ENCODE measurements around the gene SEPTIN1.
"Not testable (repeated sequence)": the region's sequence is repeated elsewhere in the genome, so short reads cannot be mapped to it uniquely, and the experiment has no call there.

SEPTIN1 gene

DNA sequence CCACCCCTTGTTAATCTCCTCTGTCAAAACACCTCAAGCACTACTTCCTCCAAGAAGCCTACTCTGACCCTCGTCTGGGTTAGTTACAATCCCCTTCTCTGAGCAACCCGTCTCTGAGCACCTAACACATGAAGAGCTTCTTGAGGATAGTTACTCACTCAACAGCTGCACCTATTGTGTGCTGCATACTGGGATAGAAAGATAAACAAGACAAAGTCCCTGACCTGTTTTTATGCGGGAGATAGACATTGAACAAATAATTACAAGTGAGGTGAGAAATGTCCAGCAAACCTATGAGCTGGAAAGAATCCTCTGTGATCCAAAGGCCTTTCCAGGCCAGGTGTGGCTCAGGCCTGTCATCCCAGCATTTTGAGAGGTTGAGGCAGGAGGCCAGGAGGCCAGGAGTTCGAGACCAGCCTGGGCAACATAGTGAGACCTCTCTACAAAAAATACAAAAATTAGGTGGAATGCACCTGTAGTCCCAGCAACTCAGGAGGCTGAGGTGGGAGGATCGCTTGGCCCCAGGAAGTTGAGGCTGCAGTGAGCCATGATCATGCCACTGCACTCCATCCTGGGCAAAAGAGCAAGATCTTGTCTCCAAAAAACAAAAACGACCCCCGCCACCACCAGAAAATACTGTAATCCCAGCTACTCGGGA is 19.5 kb upstream of the SEPTIN1 start:
- no peak for DNase-seq (ENCODE audit: low spot score)

GRCh38 chr16:30399435-30400186 is 17.2 kb upstream of the SEPTIN1 start:
- no peak for DNase-seq (ENCODE audit: low spot score)

GRCh38 chr16:30398661-30399434 is 16.5 kb upstream of the SEPTIN1 start:
- DNase-seq (ENCODE audit: low spot score) = no peak

GRCh38 chr16:30397776-30398660 is 15.7 kb upstream of the SEPTIN1 start:
- DNase-seq (ENCODE audit: low spot score) = no peak

- DNase-seq (ENCODE audit: low spot score) = no peak
Measured at GRCh38 chr16:30397056-30397455, 14.7 kb upstream of the SEPTIN1 start.

DNA sequence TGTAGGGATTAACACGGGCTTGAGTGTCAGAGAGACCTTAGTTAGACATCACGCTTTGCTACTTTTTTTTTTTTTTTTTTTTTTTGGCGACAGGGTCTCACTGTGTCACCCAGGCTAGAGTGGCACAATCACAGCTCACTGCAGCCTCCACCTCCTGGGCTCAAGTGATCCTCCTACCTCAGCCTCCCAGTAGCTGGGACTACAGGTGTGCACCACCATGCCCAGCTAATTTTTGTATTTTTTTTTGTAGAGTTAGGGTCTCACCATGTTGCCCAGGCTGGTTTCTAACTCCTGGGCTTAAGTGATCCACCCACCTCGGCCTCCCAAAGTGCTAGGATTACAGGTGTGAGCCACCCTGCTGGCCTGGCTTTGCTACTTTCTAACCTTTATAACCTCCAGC is 14.3 kb upstream of the SEPTIN1 start:
- not testable (repeated sequence) for DNase-seq (ENCODE audit: low spot score)

- no peak for DNase-seq (ENCODE audit: low spot score)
Measured at GRCh38 chr16:30395992-30396585, 13.7 kb upstream of the SEPTIN1 start.

GRCh38 chr16:30395155-30395991 is 13.0 kb upstream of the SEPTIN1 start, which contains the start of gene ZNF48:
Gene ZNF48 (plus strand): TSS chr16:30395420. CDS start chr16:30395795, 375 bp downstream.
- peak; percentile 62 for DNase-seq (ENCODE audit: low spot score)

GRCh38 chr16:30394592-30395154 is 12.3 kb upstream of the SEPTIN1 start:
- no peak for DNase-seq (ENCODE audit: low spot score)

DNA sequence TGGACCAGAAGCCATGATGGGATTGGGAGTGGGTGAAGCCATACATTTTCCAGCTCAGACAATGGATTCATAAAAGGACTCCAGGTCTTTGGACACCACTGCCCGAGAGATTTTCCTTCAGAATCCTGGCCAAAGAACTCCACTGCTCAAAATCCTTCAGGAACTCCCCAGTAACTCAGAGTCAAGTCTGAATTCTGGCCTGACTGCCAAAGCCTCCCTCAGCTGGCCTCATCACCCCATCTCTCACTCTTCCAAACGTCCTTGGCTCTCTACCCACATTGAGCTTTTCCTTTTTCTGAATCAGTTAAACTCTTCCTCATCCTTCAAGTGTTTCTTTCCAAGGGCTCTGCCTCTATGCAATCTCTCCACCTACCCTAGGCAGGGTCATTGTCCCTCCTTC is 1.2 kb upstream of the SEPTIN1 start:
- no peak for DNase-seq (ENCODE audit: low spot score)

- DNase-seq (ENCODE audit: low spot score) = no peak
Measured at GRCh38 chr16:30381291-30382041, 895 bp downstream of the SEPTIN1 start.

- DNase-seq (ENCODE audit: low spot score) = no peak
Measured at GRCh38 chr16:30380803-30381208, 1.6 kb downstream of the SEPTIN1 start.

DNA sequence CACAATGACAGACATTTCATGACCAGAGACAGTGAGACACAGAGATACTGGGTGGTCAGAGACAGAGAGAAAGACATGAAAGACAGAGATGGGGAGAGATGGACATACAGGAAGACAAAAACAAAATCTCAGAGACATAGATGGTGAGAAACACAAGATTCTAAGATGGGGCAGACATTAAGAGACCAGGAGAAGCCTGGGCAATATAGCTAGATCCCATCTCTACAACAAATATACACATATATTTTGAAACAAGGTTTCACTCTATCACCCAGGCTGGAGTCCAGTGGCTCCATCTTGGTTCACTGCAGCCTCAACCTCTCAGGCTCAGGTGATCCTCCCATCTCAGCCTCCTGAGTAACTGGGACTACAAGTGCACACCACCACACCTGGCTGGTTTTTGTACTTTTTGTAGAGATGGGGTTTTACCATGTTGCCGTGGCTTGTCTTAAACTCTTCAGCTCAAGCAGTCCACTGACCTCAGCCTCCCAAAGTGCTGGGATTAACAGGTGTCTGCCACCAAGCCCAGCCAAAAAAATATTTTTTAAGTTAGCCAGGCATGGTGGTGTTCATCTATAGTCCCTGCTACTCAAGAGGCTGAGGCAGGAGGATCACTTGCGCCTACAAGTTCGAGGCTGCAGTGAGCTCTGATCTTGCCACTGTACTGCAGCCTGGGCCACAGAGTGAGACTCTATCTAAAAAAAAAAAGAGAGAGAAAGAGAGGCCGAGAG is 2.1 kb downstream of the SEPTIN1 start:
- no peak for DNase-seq (ENCODE audit: low spot score)

- DNase-seq (ENCODE audit: low spot score) = no peak
Measured at GRCh38 chr16:30379158-30379783, 3.1 kb downstream of the SEPTIN1 start.

DNA sequence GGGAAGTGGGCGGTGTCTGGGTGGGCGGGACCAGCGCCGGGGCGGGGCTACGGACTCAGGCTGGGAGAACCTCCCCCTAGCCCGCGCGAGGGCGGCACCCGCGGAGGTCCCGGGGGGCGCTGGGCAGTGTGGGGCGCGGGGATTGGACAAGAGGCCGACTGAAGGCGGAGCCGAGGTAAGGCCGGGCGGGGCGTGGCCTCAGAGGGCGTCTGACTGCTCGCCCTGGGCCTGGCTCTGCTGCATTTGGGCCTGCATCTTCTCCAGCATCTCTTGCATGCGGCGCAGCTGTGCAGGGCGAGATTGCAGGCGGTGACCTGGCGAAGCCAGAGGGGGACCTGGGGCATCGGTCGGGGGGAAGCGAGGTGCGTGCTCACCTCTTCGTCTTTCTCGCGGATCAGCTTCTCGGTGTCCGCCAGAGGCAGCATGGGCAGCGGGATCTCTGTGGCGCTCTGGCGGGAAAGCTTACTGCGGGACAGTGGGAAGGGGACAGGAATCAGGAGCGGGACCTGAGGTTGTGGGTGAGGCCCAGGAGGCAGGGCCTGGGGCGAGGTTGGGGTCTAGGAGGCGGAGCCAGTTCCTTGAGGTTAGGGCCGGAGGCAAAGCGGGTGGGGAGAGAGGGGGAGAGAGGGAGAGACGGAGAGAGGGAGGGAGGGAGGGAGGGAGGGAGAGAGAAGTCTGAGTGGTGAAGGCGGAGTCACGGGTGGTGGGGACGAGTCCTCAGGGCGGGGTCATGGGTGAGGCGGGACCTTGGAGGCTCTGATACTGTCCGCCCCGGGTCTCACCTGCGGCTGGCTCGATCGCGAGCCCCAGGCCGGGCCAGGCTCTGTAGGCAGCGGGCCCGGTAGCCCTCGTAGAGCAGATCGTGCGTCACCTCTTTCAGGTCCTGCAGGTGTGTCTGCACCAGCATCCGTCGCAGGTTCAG is 3.9 kb downstream of the SEPTIN1 start:
- peak; percentile 98 for DNase-seq (ENCODE audit: low spot score)

DNA sequence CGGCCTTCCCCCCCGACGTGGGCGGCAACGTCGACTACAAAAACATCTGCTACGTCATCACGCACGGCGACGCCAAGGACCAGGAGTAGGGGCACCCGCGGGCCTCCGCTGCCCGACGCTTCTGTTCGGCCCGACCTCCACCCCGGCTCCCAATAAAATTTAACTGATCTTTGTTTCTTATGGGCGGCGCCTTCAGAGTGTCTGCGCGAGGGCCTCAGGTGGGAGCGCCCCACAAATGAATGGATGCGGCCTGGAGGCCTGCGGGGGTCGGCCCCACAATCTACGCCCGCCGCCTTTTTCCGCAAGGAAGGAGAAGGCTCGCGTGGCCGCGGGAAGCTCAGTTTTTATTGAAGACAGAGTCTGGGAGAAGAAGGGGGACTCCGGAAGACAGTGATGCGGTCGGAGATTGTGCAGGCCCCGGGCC is 4.5 kb downstream of the SEPTIN1 start:
- DNase-seq (ENCODE audit: low spot score) = peak; percentile 93
